ENCODE results near the gene MELTF.

The MELTF gene

DNA sequence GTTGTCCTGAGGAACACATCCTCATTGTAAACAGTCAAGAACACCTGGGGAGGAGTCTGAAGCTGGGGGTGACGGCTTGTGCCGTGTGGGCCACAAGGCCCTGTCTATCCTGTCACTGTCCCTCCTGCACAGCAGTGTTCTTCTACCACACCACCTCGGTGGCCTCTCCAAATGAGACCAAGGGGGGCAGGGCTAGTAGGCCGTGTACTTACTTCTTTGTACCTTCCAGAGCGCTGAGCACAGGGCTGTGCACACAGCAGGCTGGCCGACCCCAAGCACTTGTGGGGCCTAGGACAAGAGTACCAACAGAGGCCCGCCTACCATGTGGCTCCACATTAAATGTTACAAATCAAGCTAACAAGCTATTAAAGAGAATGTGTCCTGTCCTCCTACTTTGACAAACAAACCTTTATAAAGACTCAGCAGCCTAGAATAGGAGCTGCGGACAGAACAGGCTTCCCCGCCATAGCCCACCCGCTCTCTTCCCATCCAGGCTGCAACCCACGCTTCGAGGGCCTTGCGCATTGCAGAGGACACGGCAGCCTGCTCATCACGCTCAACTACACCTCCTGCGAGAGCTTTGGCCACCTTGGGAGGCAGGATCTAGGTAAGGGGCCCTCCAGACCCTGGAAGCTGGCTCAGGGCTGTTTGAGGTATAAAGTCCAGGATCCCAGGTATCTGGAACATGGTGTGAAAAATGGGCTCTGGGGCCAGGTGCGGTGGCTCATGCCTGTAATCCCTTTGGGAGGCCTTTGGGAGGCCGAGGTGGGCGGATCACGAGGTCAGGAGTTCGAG is 30.5 kb downstream of the MELTF start:
- DNase-seq (ENCODE audit: low read depth), result no peak
- no peak for TF ChIP-seq CTCF (conservative IDR thresholded peaks at IDR 0.05; ENCODE audit: control insufficient read depth, insufficient read depth, low read depth, low read length)
- no peak overlapping the region for H3K4me3 ChIP-seq (ENCODE audit: control insufficient read depth, low read depth, low read length)

DNA sequence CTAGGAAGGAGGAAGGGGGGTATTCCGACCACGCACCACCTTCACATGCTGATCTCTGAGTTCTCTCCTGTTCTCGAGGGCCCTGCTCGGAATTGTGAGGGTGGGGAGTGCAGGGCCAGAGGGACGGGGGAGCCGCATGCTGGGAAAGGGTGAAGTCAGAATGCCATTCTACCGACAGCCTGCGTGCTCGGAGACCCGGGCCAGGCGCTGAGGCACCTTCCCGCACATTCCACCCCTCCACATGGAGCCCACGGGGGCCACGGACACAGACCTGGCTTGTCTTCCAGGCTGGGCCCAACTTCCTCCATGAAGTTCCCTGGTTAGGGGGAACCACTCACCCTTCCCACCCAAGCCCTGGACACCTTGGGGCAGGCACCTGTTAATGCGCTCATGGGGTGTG is 32.3 kb downstream of the MELTF start:
- DNase-seq (ENCODE audit: low read depth), result no peak

GRCh38 chr3:196996454-196997265 is 33.0 kb downstream of the MELTF start:
- DNase-seq (ENCODE audit: low read depth), result no peak
- no peak for TF ChIP-seq CTCF (conservative IDR thresholded peaks at IDR 0.05; ENCODE audit: control insufficient read depth, insufficient read depth, low read depth, low read length)
- H3K4me3 ChIP-seq (ENCODE audit: control insufficient read depth, low read depth, low read length), result no peak overlapping the region

More for the DNA sequence above, 32.3 kb downstream of the MELTF start:
- TF ChIP-seq CTCF (conservative IDR thresholded peaks at IDR 0.05; ENCODE audit: control insufficient read depth, insufficient read depth, low read depth, low read length), result no peak
- H3K4me3 ChIP-seq (ENCODE audit: control insufficient read depth, low read depth, low read length), result no peak overlapping the region

DNA sequence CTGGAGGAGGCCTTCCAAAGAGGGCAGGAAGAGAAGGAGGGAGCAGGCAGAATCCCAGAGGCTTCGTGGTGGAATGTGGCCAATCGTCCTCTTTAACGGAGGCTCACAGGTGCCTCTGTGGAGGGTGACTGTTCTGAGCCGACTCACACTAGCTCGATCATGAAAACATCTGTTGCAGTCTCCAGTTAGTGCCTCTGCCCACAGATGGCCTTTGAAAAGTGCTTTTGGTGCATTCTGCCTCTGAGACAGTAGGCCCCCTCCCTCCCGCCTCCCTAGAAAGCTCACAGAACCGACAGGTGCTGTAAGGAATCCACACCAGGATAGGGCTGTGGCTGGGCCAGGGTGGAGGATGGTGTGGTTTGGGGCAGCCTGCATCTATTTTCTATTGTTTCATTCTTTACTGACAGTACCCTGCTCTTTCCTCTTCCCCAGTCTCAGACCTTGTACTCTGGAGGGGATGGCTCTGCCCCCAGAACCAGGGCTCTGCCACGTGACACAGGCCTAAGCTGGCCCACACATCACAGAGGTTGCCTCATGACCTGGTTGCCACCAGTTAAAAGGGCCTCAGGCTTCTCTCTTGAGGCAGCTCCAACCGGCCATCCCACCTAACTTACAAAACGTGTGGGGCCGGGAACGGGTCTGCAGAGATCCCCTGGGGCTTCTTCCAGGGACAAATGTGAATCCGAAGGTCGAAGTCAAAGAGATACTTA is 33.8 kb downstream of the MELTF start:
- no peak for TF ChIP-seq CTCF (conservative IDR thresholded peaks at IDR 0.05; ENCODE audit: control insufficient read depth, insufficient read depth, low read depth, low read length)

DNA sequence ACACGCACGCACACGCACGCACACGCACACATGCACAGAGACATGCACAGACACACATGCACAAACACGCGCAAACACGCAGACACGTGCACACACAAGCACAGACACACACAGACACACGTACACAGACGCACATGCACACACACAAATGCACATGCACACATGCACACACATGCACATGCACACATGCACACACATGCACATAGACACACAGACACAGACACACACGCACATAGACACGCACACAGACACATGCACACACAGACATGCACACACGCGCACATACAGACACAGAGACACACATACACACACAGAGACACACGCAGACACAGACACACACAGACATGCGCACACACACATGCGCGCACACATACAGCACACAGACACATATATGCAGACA is 34.6 kb downstream of the MELTF start:
- no peak for TF ChIP-seq CTCF (conservative IDR thresholded peaks at IDR 0.05; ENCODE audit: control insufficient read depth, insufficient read depth, low read depth, low read length)
- no peak for DNase-seq (ENCODE audit: low read depth)
- no peak overlapping the region for H3K4me3 ChIP-seq (ENCODE audit: control insufficient read depth, low read depth, low read length)

More for the DNA sequence above, 33.8 kb downstream of the MELTF start:
- no peak for DNase-seq (ENCODE audit: low read depth)
- no peak overlapping the region for H3K4me3 ChIP-seq (ENCODE audit: control insufficient read depth, low read depth, low read length)

GRCh38 chr3:196994056-196994455 is 35.6 kb downstream of the MELTF start:
- no peak for DNase-seq (ENCODE audit: low read depth)
- TF ChIP-seq CTCF (conservative IDR thresholded peaks at IDR 0.05; ENCODE audit: control insufficient read depth, insufficient read depth, low read depth, low read length), result no peak
- no peak overlapping the region for H3K4me3 ChIP-seq (ENCODE audit: control insufficient read depth, low read depth, low read length)

All from fibroblast of mammary gland (primary cell).